Fibroblast of lung (primary cell): ENCODE measurements around the gene RFXANK.

Source experiments
- EZH2 ChIP-seq: IDR thresholded peaks from 2 replicates; pipeline ENCODE4 v1.5.1; 2012; ENCODE audit warnings: low read length, control low read depth, mild to moderate bottlenecking; ENCODE audit errors: missing control alignments
- TF ChIP-seq, protein P1 (sequence below), 2 donors: IDR thresholded peaks in 1 of 2; conservative IDR thresholded peaks in 1 of 2; 1 replicate in 1 of 2; 2 replicates in 1 of 2; pipeline ENCODE4 v1.5.1; 2011 to 2012; ENCODE audit warnings: low read length in 2 of 2, control low read depth in 1 of 2, inconsistent platforms in 1 of 2, low read depth in 1 of 2, mild to moderate bottlenecking in 1 of 2

DNA sequence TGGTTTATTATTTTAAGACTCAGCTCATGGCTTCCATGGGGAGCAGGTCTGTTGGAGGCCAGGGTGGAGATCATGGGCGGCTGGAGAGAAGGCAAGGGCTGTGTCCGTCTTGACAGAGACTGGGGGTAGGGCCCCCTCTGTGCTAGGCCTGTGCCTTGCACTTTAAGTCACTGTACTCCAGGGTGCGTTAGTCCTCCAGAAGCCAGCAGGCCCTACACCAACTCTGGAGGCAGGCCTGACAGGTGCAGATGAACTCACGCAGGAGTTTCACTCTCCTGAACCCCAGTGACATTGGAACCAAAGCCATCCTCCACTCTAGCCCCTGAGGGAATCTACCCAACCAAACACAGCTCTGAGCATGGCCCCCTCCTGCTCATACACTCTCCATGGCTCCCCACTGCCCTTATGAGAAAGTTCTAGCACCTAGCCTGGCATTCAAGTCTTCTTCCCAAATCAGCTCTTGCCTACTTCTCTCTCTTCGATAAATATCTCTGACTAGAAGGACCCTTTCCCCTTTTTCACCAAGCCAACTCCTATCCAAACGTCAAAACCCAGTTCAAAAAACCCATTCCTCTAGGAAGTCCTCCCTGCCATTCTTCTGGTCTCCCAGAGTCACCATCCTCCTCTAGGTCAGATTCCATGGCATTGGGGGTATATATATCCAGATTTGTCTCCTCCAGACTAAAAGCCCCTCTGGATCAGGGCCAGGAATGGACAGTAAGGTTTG lies 37.1 kb upstream of the RFXANK start:
- TF ChIP-seq, protein P1, sequence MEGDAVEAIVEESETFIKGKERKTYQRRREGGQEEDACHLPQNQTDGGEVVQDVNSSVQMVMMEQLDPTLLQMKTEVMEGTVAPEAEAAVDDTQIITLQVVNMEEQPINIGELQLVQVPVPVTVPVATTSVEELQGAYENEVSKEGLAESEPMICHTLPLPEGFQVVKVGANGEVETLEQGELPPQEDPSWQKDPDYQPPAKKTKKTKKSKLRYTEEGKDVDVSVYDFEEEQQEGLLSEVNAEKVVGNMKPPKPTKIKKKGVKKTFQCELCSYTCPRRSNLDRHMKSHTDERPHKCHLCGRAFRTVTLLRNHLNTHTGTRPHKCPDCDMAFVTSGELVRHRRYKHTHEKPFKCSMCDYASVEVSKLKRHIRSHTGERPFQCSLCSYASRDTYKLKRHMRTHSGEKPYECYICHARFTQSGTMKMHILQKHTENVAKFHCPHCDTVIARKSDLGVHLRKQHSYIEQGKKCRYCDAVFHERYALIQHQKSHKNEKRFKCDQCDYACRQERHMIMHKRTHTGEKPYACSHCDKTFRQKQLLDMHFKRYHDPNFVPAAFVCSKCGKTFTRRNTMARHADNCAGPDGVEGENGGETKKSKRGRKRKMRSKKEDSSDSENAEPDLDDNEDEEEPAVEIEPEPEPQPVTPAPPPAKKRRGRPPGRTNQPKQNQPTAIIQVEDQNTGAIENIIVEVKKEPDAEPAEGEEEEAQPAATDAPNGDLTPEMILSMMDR (conservative IDR thresholded peaks at IDR 0.05 in 1 of 2, IDR thresholded peaks at IDR 0.05 in 1 of 2; ENCODE audit: low read depth in 1 of 2, low read length in 2 of 2): no peak
- TF ChIP-seq EZH2: no peak
